HCT116 (cell line): ENCODE data around the gene TNPO2. TPM values are rescaled to one million over a fixed set of nuclear protein-coding genes. Genes with fewer than 3 reads are reported as not detected.

Experiments used
- ATAC-seq: fragments of 200-7000 bp; cut with Tn5 transposase; 2 replicates; pipeline ENCODE4 v1.9.1; 2020; ENCODE audit warnings: mild to moderate bottlenecking, moderate library complexity
- BruUV-seq: library from RNA; stranded (reverse); fragments of 400-500 nt; replicated peaks from 2 replicates; lab custom pipeline; 2021; lab: Mats Ljungman, UMichigan
- CTCF ChIA-PET: fragments of 300-600 bp; sonication (Branson Sonifier 250); formaldehyde crosslinking; loops from one replicate; lab custom pipeline; 2021; ENCODE audit warnings: antibody characterized with exemption; lab: Charles Lee
- POLR2A ChIA-PET: fragments of 300-600, 350-600 bp; sonication (Branson Sonifier 250); formaldehyde crosslinking; loops from one replicate; lab custom pipeline; 2021; ENCODE audit warnings: antibody characterized with exemption; lab: Charles Lee
- RAD21 ChIA-PET, 2 experiments: fragments of 300-600 bp; sonication (Branson Sonifier 250); formaldehyde crosslinking; loops; one replicate each; lab custom pipeline; 2023; ENCODE audit warnings: low total read pairs in 2 of 2; ENCODE audit not compliant: uncharacterized antibody in 2 of 2, unreplicated experiment in 2 of 2, low non-redundant PET in 1 of 2; lab: Charles Lee
- DNase-seq: peaks from one replicate; pipeline ENCODE4 v3.0.0-alpha.2; 2010; ENCODE audit warnings: low read depth, low spot score
- H2AFZ ChIP-seq: fragments of 200-600 bp; shearing (Covaris generic), sonication (generic); 2 replicates; pipeline ENCODE4 v1.6.1; 2017; ENCODE audit warnings: low read depth, mixed run types, mixed read lengths, antibody characterized with exemption, low read length; ENCODE audit not compliant: poor library complexity, severe bottlenecking
- H3K27ac ChIP-seq: 2 replicates; pipeline ENCODE4 v1.5.1; 2012; ENCODE audit warnings: low read depth, low read length
- H3K27me3 ChIP-seq: fragments of 200-600 bp; sonication (generic); 2 replicates; pipeline ENCODE4 v1.6.1; 2016; ENCODE audit warnings: mixed run types, low read length, mixed read lengths; ENCODE audit not compliant: insufficient read depth
- H3K36me3 ChIP-seq, 2 experiments: fragments of 200-500 bp in 1 of 2; fragments of 200-600 bp in 1 of 2; sonication (Bioruptor generic) in 1 of 2; sonication (generic) in 1 of 2; 2 replicates each; pipeline versions ENCODE4 v1.5.1 to v1.6.1; 2014 to 2016; ENCODE audit warnings: low read length in 2 of 2, inconsistent platforms in 1 of 2, mixed read lengths in 1 of 2, mixed run types in 1 of 2; ENCODE audit not compliant: insufficient read depth in 2 of 2, control insufficient read depth in 1 of 2
- H3K4me1 ChIP-seq, 2 experiments: fragments of 200-600 bp in 1 of 2; sonication (generic) in 1 of 2; 2 replicates each; pipeline versions ENCODE4 v1.5.1 to v1.6.1; 2012 to 2017; ENCODE audit warnings: low read length in 2 of 2, inconsistent platforms in 1 of 2, mild to moderate bottlenecking in 1 of 2, mixed read lengths in 1 of 2, mixed run types in 1 of 2, moderate library complexity in 1 of 2; ENCODE audit not compliant: insufficient read depth in 2 of 2, control insufficient read depth in 1 of 2
- H3K4me2 ChIP-seq: fragments of 200-600 bp; sonication (generic); 2 replicates; pipeline ENCODE4 v1.6.1; 2017; ENCODE audit warnings: mixed run types, low read length, mixed read lengths
- H3K4me3 ChIP-seq, 2 experiments: fragments of 200-600 bp in 1 of 2; sonication (generic) in 1 of 2; replicated peaks in 1 of 2; 2 replicates each; pipeline ENCODE4 v1.5.1; 2011 to 2016; ENCODE audit warnings: low read length in 2 of 2, control low read depth in 1 of 2, low read depth in 1 of 2, mild to moderate bottlenecking in 1 of 2, mixed read lengths in 1 of 2, mixed run types in 1 of 2
- H3K79me2 ChIP-seq: fragments of 200-600 bp; sonication (generic); 2 replicates; pipeline ENCODE4 v1.6.1; 2017; ENCODE audit warnings: mild to moderate bottlenecking, mixed run types, low read length, moderate library complexity, mixed read lengths; ENCODE audit not compliant: insufficient read depth
- H3K9ac ChIP-seq: fragments of 200-600 bp; sonication (generic); 2 replicates; pipeline ENCODE4 v1.6.1; 2016; ENCODE audit warnings: low read length, mixed read lengths
- H3K9me2 ChIP-seq: fragments of 200-600 bp; sonication (generic), shearing (Covaris generic); 2 replicates; pipeline ENCODE4 v1.6.1; 2017; ENCODE audit warnings: mixed run types, mild to moderate bottlenecking, moderate library complexity; ENCODE audit not compliant: insufficient read depth
- H3K9me3 ChIP-seq, 2 experiments: fragments of 200-500 bp in 1 of 2; fragments of 200-600 bp in 1 of 2; sonication (Bioruptor generic) in 1 of 2; sonication (generic) in 1 of 2; 2 replicates each; pipeline ENCODE4 v1.6.1; 2014 to 2017; ENCODE audit warnings: low read length in 2 of 2, mixed read lengths in 2 of 2, inconsistent platforms in 1 of 2, low read depth in 1 of 2, mild to moderate bottlenecking in 1 of 2, mixed run types in 1 of 2, moderate library complexity in 1 of 2; ENCODE audit not compliant: control insufficient read depth in 1 of 2, insufficient read depth in 1 of 2
- H4K20me1 ChIP-seq: fragments of 200-600 bp; sonication (generic), shearing (Covaris generic); 2 replicates; pipeline ENCODE4 v1.6.1; 2017; ENCODE audit warnings: mixed run types, mild to moderate bottlenecking, moderate library complexity; ENCODE audit not compliant: insufficient read depth
- SP1 ChIP-seq: IDR thresholded peaks from 2 replicates; pipeline ENCODE4 v1.6.1; 2012; ENCODE audit warnings: low read depth
- ZNF274 ChIP-seq: fragments of 200-500 bp; sonication (Bioruptor generic); IDR thresholded peaks from 2 replicates; pipeline ENCODE4 v1.6.1; 2014; ENCODE audit warnings: mild to moderate bottlenecking, low read depth, low read length, inconsistent platforms
- intact Hi-C: fragments of 100-400 bp; cut with micrococcal nuclease; formaldehyde crosslinking; loops from 2 replicates; pipeline ENCODE4 v1.10.0; 2022
- total RNA-seq: library from RNA; stranded (reverse); gene quantifications from one replicate; pipeline ENCODE4 v1.2.1, GENCODE V29; 2021; ENCODE audit not compliant: unreplicated experiment
- TF ChIP-seq, protein P1 (sequence below): IDR thresholded peaks from 2 replicates; pipeline ENCODE4 v1.6.1; 2012; ENCODE audit warnings: low read depth

Gene TNPO2
- total RNA-seq, 1 experiment from 2014 or later = 81.8 TPM

- TF ChIP-seq, protein P1, sequence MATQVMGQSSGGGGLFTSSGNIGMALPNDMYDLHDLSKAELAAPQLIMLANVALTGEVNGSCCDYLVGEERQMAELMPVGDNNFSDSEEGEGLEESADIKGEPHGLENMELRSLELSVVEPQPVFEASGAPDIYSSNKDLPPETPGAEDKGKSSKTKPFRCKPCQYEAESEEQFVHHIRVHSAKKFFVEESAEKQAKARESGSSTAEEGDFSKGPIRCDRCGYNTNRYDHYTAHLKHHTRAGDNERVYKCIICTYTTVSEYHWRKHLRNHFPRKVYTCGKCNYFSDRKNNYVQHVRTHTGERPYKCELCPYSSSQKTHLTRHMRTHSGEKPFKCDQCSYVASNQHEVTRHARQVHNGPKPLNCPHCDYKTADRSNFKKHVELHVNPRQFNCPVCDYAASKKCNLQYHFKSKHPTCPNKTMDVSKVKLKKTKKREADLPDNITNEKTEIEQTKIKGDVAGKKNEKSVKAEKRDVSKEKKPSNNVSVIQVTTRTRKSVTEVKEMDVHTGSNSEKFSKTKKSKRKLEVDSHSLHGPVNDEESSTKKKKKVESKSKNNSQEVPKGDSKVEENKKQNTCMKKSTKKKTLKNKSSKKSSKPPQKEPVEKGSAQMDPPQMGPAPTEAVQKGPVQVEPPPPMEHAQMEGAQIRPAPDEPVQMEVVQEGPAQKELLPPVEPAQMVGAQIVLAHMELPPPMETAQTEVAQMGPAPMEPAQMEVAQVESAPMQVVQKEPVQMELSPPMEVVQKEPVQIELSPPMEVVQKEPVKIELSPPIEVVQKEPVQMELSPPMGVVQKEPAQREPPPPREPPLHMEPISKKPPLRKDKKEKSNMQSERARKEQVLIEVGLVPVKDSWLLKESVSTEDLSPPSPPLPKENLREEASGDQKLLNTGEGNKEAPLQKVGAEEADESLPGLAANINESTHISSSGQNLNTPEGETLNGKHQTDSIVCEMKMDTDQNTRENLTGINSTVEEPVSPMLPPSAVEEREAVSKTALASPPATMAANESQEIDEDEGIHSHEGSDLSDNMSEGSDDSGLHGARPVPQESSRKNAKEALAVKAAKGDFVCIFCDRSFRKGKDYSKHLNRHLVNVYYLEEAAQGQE = no peak
- TF ChIP-seq, all 23 proteins: peak for 7
These were observed 27.1 kb downstream of the TNPO2 start, which contains the start of gene FBXW9 (continued) for GRCh38 chr19:12696366-12697335.

DNA sequence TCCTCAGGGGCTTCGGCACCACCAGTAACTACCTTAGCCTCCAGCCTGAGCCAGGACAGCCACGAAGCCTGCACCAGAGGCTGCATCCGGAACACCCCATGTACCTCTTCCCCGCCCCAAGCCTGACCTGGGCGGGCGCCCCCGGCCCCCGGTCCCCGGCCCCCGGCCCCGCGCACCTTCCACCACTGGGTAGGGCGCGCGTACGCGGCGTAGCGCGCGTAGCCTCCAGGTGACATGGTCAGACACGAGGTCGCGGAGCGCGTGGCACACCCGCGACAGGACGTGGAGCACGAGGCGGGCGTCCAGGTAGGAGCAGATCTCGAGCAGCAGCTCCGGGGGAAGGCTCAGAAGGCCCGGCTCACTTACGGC lies 27.8 kb downstream of the TNPO2 start:
- no TSS peak for BruUV-seq
- no peaks in the 10 kb centered on the region for H4K20me1 ChIP-seq
- H3K4me1 ChIP-seq = peaks cover 9 to 23% of the 10 kb centered on the region in 2 experiments; a peak in 3 of 4 replicates
- peak overlapping the region; percentile 88 to 92 for H3K4me3 ChIP-seq
- RAD21 ChIA-PET = no interaction called here
- intact Hi-C loops = no loop called here
- H3K9ac ChIP-seq = peak overlapping the region; percentile 90
- TF ChIP-seq SP1 = no peak
- TF ChIP-seq ZNF274 = no peak
- no peaks in the 10 kb centered on the region for H3K9me2 ChIP-seq
- H3K27ac ChIP-seq = peak overlapping the region; percentile 53
- H3K9me3 ChIP-seq = no peaks in the 10 kb centered on the region
- no peak overlapping the region for H2AFZ ChIP-seq
- H3K36me3 ChIP-seq = peaks cover 11 to 17% of the 10 kb centered on the region in 2 experiments; a peak in 3 of 4 replicates
- no peak for DNase-seq
- CTCF ChIA-PET = no interaction called here
- ATAC-seq = peak; percentile 46
- H3K79me2 ChIP-seq = peaks cover 10% of the 10 kb centered on the region; the same call in 1 of the 2 replicates
- H3K4me2 ChIP-seq = peak overlapping the region; percentile 93
- no peaks in the 10 kb centered on the region for H3K27me3 ChIP-seq
- POLR2A ChIA-PET = interaction anchor here (1.5 to 1.6 kb wide), 2 partner anchors 14 to 87 kb away, joined by 3 to 8 read pairs; partner anchors contain the start of gene DHPS
